Fibroblast of lung (primary cell): ENCODE data around the gene ANKMY1. TPM values are rescaled to one million over a fixed set of nuclear protein-coding genes. Genes with fewer than 3 reads are reported as not detected.

Experiments
- DNase-seq, 2 donors: peaks; one replicate each; pipeline versions ENCODE4 v3.0.0 to v3.0.0-alpha.2; 2010; ENCODE audit warnings: low read depth in 2 of 2
- H2AFZ ChIP-seq: 2 replicates; pipeline ENCODE4 v1.5.1; 2012; ENCODE audit warnings: low read length, control low read depth, inconsistent platforms
- H3K27ac ChIP-seq: 2 replicates; pipeline ENCODE4 v1.5.1; 2011; ENCODE audit warnings: low read length, control low read depth; ENCODE audit not compliant: insufficient read depth
- H3K27me3 ChIP-seq: 2 replicates; pipeline ENCODE4 v1.5.1; 2011; ENCODE audit warnings: mild to moderate bottlenecking, low read length; ENCODE audit not compliant: control insufficient read depth, insufficient read depth
- H3K36me3 ChIP-seq: 2 replicates; pipeline ENCODE4 v1.5.1; 2011; ENCODE audit warnings: low read length; ENCODE audit not compliant: control insufficient read depth, insufficient read depth
- H3K4me1 ChIP-seq: 2 replicates; pipeline ENCODE4 v1.5.1; 2011; ENCODE audit warnings: low read length; ENCODE audit not compliant: control insufficient read depth, insufficient read depth; ENCODE audit errors: extremely low read depth
- H3K4me2 ChIP-seq: 2 replicates; pipeline ENCODE4 v1.5.1; 2011; ENCODE audit warnings: low read length, control low read depth; ENCODE audit not compliant: insufficient read depth; ENCODE audit errors: extremely low read depth
- H3K4me3 ChIP-seq, 4 experiments: fragments of 200-600 bp in 1 of 4; sonication (generic) in 1 of 4; replicated peaks in 1 of 4; 2 replicates each; pipeline ENCODE4 v1.5.1; 2011 to 2016; ENCODE audit warnings: low read length in 4 of 4, low read depth in 3 of 4, mild to moderate bottlenecking in 3 of 4, control low read depth in 2 of 4, inconsistent platforms in 1 of 4, mixed read lengths in 1 of 4; ENCODE audit not compliant: insufficient read depth in 1 of 4; ENCODE audit errors: control extremely low read depth in 1 of 4
- H3K79me2 ChIP-seq: 2 replicates; pipeline ENCODE4 v1.5.1; 2012; ENCODE audit warnings: mild to moderate bottlenecking, low read length, inconsistent platforms; ENCODE audit not compliant: control insufficient read depth, insufficient read depth
- H3K9ac ChIP-seq: 2 replicates; pipeline ENCODE4 v1.5.1; 2011; ENCODE audit warnings: mild to moderate bottlenecking, low read length, control low read depth; ENCODE audit not compliant: insufficient read depth
- H3K9me3 ChIP-seq: 2 replicates; pipeline ENCODE4 v1.5.1; 2012; ENCODE audit warnings: low read depth, low read length; ENCODE audit not compliant: control insufficient read depth, insufficient read depth
- H4K20me1 ChIP-seq: 2 replicates; pipeline ENCODE4 v1.5.1; 2011; ENCODE audit warnings: low read length; ENCODE audit not compliant: control insufficient read depth, insufficient read depth; ENCODE audit errors: extremely low read depth
- CTCF ChIP-seq, 2 donors: IDR thresholded peaks in 1 of 2; conservative IDR thresholded peaks in 1 of 2; 1 replicate in 1 of 2; 2 replicates in 1 of 2; pipeline ENCODE4 v1.5.1; 2011 to 2012; ENCODE audit warnings: low read length in 2 of 2, control low read depth in 1 of 2, inconsistent platforms in 1 of 2, low read depth in 1 of 2, mild to moderate bottlenecking in 1 of 2
- EZH2 ChIP-seq: IDR thresholded peaks from 2 replicates; pipeline ENCODE4 v1.5.1; 2012; ENCODE audit warnings: low read length, control low read depth, mild to moderate bottlenecking; ENCODE audit errors: missing control alignments
- polyA plus RNA-seq, 2 donors: library from polyadenylated mRNA; depleted of rRNA in 1 of 2; stranded (reverse) in 1 of 2; unstranded in 1 of 2; fragments of >200 nt; gene quantifications; 2 replicates each; pipeline ENCODE4 v1.2.1, GENCODE V29; 2011 to 2012; ENCODE audit warnings: missing spikeins in 1 of 2
- total RNA-seq: library from RNA; depleted of rRNA; stranded (reverse); fragments of >200 nt; gene quantifications from 2 replicates; pipeline ENCODE4 v1.2.1, GENCODE V29; 2014

The ANKMY1 gene
- total and polyA plus RNA-seq, 2 donors (not counting 1 experiment from before 2014, with no cell fraction given): 2.8 to 7.4 TPM

GRCh38 chr2:240578110-240578450 is 20.3 kb upstream of the ANKMY1 start:
- H2AFZ ChIP-seq: no peak overlapping the region
- H3K9me3 ChIP-seq: no peaks in the 10 kb centered on the region
- H3K79me2 ChIP-seq: peaks cover 15% of the 10 kb centered on the region
- no peaks in the 10 kb centered on the region for H3K27me3 ChIP-seq
- no peak overlapping the region for H3K4me2 ChIP-seq
- H3K4me3 ChIP-seq: no peak overlapping the region
- H3K9ac ChIP-seq: no peak overlapping the region
- peaks cover 6% of the 10 kb centered on the region for H3K4me1 ChIP-seq
- peaks cover 5% of the 10 kb centered on the region for H3K36me3 ChIP-seq
- DNase-seq: no peak
- no peak overlapping the region for H3K27ac ChIP-seq
- H4K20me1 ChIP-seq: no peaks in the 10 kb centered on the region
- TF ChIP-seq EZH2 (no peak), CTCF (conservative IDR thresholded peaks at IDR 0.05 in 1 of 2, IDR thresholded peaks at IDR 0.05 in 1 of 2; ENCODE audit: low read depth in 1 of 2, low read length in 2 of 2) (no peak)

GRCh38 chr2:240577281-240578109 is 19.7 kb upstream of the ANKMY1 start:
- Histone ChIP-seq H2AFZ (no peak overlapping the region), H3K27me3 (no peaks in the 10 kb centered on the region), H3K79me2 (peaks cover 11% of the 10 kb centered on the region), H3K36me3 (peaks cover 5% of the 10 kb centered on the region), H3K9ac (no peak overlapping the region), H3K27ac (no peak overlapping the region), H3K4me2 (no peak overlapping the region), H4K20me1 (no peaks in the 10 kb centered on the region), H3K4me1 (peaks cover 6% of the 10 kb centered on the region), H3K4me3 (no peak overlapping the region), H3K9me3 (no peaks in the 10 kb centered on the region)
- DNase-seq: no peak
- TF ChIP-seq EZH2: no peak
- no peak for TF ChIP-seq CTCF (conservative IDR thresholded peaks at IDR 0.05 in 1 of 2, IDR thresholded peaks at IDR 0.05 in 1 of 2; ENCODE audit: low read depth in 1 of 2, low read length in 2 of 2)

- H3K4me1 ChIP-seq: peaks cover 6% of the 10 kb centered on the region
- no peak overlapping the region for H3K4me2 ChIP-seq
- no peak overlapping the region for H3K4me3 ChIP-seq
- H4K20me1 ChIP-seq: no peaks in the 10 kb centered on the region
- TF ChIP-seq EZH2 (no peak), CTCF (conservative IDR thresholded peaks at IDR 0.05 in 1 of 2, IDR thresholded peaks at IDR 0.05 in 1 of 2; ENCODE audit: low read depth in 1 of 2, low read length in 2 of 2) (no peak)
- no peak overlapping the region for H3K9ac ChIP-seq
- H3K36me3 ChIP-seq: peaks cover 5% of the 10 kb centered on the region
- no peak overlapping the region for H3K27ac ChIP-seq
- H3K27me3 ChIP-seq: no peaks in the 10 kb centered on the region
- H3K9me3 ChIP-seq: no peaks in the 10 kb centered on the region
- no peak for DNase-seq
- H3K79me2 ChIP-seq: peaks cover 7% of the 10 kb centered on the region
- no peak overlapping the region for H2AFZ ChIP-seq
These were observed 18.8 kb upstream of the ANKMY1 start for GRCh38 chr2:240576436-240577205.
